Lung microvascular endothelial cell (primary cell): ENCODE measurements around the gene HAAO. TPM values are rescaled to one million over a fixed set of nuclear protein-coding genes. Genes with fewer than 3 reads are reported as not detected.

ENCODE experiments used
- DNase-seq, 2 donors: peaks; one replicate each; pipeline versions ENCODE4 v3.0.0 to v3.0.0-alpha.2; 2010; ENCODE audit warnings: low read depth in 2 of 2
- total RNA-seq: library from RNA; depleted of rRNA; stranded (reverse); fragments of >200 nt; gene quantifications from 2 replicates; pipeline ENCODE4 v1.2.1, GENCODE V29; 2014

HAAO gene
- total RNA-seq, 1 donor from 2014 or later, result not detected

DNA sequence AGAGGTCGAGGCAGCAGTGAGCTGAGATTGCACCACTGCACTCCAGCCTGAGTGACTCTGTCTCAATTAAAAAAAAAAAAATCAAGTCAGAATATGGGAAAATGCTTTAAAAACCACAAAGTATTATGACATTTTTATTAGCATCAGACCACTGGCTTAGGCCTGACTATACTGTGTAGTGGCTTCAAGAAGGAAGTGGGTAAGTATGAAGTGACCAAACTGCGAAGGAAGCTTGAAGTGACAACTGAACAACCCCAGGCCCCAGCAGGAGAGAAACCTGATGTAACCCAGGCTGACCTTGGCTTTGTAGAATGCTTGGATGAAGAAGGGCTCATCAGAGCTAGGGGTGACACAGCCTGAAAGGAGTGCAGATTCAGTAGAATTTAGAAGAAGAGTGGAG, 21.4 kb upstream of the HAAO start:
- no peak for DNase-seq

DNA sequence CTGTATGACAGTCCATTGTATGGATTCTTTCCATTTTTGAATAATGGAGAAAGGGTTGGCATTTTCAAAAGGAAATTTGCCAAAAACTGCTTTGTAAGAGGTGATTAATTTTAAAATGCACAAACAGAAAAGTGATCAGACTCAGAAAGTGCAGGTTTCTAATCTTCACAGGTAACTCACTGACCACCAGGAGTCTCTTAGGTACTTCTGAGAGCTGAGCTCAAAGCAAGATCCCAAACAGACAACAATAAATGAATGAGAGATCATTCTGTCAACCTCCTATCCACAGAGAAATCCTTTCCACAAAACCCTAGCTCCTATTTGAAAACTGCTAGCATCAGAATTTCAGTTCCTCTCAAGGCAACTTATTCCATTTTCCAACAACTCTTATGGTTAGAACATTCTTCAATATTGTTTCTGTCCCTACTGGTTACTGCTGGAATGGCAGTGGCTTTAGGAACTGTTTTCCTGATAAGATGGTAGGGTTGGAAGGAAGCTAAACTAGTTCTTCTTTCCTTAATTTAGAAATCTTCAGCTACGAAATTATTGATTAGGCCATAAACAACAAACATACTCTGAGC, 20.6 kb upstream of the HAAO start:
- peak; percentile 31 to 32 for DNase-seq

DNA sequence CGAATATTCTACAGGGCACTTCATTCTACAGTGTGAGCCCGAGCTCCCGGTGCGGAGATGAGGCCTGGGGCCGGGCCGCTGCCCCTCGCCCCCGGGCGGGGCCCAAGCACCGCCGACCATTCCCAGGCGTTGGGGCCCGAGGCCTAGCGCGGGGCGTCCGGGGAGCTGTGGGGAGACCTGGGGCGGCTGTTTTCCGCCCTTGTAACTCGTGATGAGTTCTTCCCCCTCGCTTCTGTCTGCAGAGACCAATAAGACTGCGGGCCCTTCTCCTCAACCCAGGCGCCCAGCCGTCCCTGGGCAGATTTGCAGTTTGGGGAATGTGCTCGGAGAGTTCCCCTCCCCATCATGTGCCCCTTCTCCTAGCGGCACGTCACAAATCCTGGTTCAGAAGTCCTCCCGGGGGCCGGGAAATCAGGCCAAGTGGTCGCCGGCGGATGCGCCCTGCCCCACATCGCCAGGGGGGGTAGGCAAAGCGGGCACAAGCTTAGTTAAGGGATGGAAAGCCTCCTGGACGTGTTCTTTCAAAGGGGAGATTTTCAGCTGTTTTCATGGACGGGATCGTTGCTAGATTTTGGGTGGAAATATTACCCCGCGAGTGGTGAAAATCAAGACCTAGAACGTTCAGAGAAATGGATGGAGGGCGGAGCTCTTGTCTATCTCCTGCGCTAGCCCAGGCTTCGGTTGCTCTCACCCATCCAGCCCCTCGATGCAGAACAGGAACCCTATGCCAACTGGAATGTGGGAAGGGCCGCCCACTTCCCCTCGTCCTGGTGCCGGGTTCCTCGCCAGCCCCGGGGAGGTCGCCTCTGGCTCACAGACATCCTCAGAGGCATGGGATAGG, 18.8 kb upstream of the HAAO start:
- peak; percentile 39 to 67 for DNase-seq

DNA sequence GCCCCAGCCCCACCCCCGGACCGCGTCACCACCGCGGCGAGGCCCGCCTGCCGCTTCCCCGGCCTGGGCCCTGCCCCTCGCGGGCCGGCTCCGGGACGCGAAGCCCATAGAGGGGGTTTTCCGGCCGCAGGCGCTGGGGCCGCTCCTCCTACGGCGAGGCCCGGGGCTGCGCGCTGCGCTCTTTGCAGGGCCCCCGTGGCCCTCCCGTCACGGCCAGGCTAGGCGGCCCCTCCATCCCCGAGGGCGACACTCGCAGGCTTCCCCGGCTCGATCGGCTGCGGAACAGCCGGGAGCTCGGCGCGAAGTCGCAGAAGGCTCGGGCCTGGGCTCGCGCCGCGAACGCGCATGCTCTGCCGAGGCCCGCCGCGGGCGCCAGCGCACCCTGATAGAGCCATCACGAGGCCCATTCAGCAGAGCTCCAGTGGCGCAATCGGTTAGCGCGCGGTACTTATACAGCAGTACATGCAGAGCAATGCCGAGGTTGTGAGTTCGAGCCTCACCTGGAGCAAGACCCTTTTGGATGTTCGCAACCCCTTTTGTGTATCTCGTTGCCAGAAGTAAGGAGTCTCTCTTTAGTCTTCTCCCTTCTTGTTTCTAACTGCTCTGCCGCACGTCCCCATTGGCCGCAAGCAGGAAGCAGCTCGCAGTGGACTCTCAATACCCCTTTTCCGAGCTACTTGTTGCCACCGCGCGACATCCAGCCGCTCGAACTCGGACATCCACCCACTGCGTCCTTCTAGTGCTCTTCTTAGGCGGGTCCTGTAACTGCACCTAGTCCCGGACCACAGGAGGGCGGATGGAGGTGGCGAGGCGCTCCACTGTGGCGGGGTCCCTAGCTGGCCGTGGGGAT, 18.0 kb upstream of the HAAO start:
- peak; percentile 97 for DNase-seq

DNA sequence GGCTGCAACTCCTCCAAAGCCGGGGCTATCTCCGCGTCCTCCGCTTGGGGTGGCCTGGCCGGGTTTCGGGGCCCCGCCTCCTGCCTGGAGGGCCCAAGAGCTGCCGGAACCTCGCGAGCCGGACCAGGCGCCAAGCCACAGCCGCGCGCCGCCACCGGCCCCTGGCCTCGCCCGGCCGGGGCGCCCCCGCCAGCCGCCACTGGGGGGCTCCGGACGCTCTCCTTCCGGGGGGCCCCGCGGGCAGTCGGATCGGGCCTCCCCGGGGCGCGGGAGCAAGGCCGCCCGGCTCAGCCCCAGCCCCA, 17.4 kb upstream of the HAAO start:
- DNase-seq, result peak; percentile 80 to 81

DNA sequence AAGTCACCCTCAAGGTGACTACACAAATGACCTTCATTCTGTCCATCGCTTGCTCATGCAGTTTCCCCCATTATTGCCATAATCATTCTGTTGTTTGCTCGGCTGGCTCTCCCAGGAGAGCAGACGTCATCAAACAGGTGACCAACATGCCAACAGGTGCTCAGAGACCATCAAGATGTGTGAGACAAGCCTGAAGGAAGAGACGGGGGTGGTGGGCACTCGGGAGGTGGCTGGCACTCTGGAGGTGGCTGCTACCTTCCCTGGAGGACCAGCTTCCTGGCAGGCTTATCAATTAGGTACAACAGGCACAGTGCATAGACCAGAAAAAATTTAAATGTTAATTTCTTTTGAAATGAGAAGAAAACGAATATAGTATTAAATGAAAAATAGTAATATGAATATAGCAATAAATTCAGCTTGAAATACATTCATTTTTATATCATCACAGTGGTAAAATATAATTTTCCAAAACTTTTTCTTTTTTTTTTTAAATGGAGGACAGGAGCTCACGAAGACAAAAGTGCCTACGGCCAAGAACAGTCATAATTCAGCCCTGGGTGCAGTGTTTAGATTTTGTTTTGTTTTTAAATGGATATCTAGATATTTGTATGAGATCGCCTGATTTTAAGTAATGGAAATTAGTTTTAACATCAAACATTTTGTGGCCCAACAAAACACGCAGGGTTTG, 16.9 kb upstream of the HAAO start:
- DNase-seq, result no peak

DNA sequence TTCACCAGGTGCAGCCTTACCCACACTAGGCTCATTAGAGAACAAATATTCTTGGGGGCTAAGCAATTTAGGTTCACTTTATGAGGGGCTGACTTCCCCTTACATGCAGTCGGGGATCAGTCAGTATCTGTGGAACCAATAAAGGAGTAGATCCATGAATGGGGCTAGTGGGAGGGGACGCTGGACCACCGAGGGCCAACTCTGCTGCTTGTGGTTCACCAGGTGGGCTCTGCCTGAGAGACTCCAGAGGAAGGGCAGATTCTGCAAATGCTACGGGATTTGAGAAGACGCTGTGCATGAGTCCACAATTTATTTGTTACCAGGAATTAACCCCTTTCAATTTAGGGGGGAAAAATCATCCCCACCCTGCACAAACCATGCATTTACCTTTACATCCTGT, 15.9 kb upstream of the HAAO start:
- no peak for DNase-seq

DNA sequence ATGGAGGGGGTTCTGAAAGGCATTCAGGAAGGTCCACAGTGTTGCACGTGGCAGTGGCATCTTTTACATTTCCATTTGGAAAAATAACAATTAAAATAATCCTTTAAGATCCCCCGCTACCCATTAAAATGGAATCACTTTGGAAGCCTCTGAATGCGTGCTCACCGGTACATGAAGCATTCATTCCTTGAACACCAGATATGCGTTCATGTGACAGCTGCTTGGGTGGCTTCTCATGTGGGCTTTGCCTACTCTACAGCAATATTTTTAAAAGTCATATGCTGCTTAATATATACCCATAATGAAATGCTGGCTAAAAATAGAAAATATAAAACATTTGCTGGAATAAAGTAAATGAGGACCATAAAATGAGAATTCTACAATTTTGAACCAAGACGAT, 14.4 kb upstream of the HAAO start:
- no peak for DNase-seq

DNA sequence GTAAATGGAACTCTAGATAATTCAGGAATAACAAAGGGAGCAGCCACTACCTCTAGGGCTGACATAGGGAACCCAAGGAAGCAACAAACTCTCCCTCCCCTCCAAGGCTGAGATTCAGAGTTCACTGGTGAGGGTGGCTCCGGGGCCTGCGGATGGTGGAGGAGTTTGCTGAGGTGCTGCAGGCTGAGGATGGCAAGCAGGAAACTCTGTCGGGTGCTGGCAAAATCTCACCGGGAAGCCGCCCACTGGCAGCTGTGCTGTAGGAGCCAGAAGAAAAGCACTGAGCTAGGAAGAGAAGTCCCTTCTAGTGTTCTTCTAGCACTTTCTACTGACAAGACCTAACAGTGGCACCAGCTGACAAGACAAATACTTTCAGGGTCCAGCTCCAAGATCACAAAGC, 12.5 kb upstream of the HAAO start:
- no peak for DNase-seq

DNA sequence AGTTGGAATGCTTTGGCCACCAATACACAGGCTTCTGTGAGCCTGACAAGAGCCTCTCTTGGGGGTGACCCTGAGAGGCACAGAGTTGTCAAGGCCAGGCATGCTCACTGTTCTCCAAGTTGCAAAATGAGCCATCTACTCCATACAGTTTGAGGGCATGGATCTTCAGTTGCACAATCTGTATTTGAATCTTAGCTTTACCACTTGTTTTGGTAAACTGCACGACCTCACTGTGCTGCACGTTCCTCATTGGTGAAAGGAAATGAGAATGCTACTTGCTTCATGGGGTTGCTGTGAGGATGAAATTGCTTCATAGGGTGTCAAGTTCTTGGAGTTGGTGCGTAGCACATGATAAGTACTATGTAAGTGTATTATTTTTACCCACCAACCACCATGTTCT, 12.0 kb upstream of the HAAO start:
- no peak for DNase-seq

DNA sequence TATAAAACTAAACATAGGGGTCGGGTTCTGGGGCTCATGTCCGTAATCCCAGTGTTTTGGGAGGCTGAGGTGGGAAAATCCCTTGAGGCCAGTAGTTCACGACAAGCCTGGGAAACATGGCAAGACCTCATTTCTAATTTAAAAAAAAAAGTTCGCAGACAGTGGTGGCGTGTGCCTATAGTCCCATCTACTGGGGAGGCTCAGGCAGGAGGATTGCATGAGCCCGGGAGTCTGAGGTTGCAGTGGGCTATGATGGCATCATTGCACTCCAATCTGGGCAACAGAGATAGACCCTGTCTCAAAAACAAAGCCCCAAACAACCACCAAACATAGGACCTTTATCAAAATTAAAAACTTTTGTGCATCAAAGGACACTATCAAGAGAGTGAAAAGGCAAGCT, 9.8 kb upstream of the HAAO start:
- no peak for DNase-seq

DNA sequence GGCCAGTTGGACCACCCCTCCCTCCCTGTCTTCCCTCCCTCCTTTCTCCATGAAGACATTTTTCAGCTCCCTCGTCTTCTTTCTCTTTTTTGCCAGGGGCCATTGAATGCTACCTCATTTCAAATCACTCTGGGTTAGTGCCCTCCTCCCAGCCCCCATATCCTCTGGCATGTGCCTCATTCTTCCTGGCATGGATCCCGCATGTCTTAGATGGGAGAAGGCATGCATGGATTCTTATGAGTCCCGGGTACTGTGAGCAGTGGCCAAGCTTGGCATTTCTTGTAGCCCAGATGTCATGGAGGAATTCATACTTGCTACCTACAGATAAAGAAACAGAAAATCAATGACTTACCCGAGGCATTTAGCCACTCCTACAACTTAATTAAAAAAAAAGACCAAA, 9.0 kb upstream of the HAAO start:
- DNase-seq, result no peak

DNA sequence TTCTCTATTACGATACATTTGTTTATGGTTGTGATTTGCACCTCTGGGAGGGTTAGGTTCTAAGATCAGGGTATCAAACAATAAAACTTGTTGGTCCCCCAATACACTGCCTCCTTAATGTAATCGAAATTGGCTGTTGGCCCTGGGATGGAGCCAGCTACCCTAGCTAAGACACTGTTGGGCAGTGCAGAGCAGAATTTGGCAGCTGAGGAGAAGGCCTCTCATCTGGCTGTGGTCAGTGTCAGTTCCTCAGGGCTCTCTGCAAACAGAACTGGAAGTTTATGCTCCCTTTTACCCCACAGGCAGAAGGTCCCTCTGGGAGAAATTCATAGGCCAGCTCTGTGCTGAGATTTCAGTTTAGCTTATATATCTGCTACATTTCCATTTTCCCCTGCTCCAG, 8.6 kb upstream of the HAAO start:
- DNase-seq, result no peak

DNA sequence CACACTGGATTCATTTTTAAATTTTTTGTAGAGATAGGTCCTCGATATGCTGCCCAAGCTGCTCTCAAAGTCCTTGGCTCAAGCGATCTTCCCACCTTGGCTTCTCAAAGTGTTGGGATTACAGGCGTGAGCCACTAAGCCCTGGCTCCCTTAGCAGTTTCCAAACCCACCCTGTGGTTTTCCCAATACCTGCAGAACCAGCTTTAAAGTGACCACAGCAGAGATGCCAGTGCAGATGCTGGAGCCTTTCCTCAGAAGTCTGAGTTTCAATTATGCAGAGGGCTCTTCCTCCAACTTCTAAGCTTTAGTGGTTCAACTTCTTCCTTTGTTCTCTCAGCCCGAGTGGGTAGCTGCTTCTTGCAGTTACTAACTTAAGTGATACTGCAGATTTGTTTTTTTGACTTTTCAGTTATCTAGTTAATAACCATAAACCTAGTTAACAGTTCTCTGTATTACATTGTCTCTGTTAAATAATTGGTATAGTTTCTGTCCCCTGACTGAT, 8.1 kb upstream of the HAAO start:
- DNase-seq, result no peak

DNA sequence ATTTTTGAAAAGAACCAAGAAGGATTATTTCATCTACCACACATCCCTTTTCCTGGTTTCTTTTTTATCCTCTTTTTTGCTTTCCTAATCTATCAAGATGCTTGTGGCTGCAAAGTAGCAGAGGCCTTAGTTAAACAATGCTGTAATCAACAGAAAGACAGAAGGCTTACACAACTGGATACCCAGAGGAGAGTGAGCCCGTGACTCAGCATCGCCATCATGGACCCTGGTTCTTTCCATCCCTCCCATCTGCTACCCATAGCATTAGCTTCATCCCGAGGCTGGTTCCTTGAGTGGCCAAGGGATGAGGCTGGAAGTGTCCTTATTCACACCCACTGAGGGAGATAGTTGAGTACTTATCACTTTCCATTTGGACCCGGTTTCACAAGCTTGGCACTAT, 7.5 kb upstream of the HAAO start:
- DNase-seq, result no peak

DNA sequence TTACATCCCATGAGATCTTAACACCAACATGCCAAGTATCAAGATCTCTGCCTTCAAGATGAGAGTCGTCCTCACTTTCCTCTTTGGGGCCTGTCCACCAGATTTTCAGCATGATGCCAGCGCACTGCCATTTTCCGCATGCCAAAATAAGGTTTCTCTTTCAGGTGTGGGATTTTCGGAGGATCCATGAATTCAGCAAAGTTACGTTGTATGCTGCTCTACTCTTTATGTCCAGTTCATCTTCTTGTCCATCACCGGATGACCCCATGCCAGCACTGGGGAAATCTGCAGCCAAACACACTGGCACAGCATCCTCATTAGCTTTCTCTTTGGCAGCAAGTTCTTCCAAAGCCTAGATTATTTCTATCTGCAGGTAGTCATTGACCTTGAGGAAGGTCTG, 4.9 kb upstream of the HAAO start:
- DNase-seq, result no peak

DNA sequence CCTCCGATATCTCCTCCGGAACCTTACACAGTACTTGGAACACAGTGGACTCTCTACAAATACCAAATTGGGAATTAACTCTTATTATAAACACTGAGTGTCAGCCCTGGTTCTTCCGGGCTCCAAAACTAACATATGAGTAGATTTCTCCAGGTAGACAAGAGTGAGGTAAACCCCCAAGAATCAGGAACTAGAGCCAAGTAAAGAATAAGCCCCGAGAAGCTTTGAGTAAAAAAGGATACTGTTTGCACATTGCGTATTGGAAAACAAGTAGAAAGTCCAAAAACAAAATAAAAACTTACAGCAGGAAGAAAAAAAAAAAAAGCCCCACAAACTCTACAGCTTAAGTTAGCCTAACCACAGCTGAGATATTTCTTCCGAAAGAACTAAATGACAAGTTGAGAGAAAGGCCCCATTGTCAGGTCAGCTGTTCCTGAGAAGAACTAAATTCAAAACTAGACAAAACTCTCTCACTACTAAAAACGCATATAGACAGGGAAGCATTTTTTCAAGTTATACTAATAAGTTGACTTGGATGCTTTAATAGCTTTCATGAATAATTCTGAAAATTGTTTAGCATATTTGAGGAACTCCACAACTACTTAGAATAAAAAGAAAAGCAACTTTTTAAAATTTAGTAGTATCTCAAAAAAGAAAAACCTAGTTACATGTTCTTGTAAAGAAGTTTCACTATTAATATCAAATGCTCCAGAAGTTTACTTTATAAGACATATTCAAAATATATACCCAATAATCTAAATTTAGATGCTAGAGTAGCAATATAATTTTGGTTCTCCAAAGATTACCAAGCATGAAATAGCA, 4.3 kb upstream of the HAAO start:
- no peak for DNase-seq

DNA sequence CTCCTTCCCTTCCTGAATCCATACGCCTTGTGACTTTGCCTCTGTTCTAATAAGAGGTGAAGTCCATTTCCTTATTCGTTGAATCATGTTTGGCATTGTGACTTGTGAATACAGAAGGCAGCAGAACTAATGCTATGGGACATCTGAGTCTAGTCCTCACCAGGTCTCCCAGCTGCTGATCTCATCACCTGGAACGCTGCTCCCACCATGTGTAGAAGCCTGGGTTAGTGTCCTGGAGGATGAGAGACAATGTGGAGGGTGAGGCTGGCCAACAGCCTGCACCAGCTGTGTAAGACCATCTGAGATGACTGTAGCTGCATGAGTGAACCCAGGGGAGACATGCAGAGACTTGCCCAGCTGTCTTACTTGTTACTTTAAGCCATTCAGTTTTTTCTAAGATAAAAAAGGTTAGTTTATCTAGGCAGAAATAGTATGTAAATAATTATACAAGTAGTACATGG, 3.5 kb upstream of the HAAO start:
- peak in 1 of 2 donors; percentile 50 for DNase-seq

DNA sequence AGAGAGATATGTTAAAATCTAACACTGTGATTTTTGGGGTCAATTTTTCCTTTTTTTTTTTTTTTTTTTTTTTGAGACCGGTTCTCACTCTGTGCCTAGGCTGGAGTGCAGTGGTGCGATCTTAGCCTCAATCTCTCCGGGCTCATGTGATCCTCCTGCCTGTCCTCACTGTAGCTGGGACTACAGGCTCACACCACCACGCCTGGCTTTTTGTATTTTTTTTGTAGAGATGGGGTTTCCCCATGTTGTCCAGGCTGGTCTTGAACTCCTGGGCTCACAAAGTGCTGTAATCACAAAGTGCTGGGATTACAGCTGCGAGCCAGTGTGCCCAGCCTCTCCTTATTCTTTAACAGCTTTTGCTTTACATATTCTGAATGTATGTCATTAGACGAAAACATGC, 2.9 kb upstream of the HAAO start:
- no peak for DNase-seq

DNA sequence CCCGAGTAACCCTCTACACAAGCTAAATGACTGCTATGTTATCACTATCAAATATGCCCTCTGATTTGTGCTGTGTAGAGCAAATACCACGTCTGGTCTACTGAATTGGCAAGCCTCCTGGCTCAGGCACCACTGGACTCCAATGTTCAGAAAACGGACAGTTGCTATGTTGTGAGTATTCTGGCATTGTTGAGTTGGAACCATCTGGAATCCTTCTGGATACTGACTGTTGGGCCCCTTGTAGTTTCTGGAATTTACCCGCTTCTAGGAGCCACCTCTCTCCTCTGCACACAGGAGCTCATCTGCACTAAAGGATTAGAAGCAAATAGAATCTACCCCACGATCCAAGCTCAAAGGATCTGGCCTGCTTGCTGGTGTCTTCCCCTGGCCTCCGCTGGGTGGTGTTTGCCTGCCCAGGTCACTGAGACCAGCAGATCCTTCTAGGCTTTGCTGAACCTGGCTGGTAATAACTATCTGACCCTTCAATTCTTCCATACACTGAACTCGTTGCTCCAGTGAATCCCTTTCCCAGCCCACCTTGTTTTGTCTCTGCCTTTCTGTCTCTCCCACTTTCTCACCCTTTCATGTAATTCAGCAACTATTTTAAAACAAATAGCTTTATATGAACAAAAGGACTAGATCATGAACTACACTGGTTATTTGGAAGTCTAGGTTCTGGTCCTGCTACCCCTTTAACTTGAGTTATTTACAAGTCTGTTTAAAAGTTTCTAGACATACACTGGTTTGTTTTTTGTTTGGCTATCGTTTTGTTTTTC, 2.1 kb upstream of the HAAO start:
- DNase-seq, result no peak
